ENCODE results near the gene SLFN5.

DNA sequence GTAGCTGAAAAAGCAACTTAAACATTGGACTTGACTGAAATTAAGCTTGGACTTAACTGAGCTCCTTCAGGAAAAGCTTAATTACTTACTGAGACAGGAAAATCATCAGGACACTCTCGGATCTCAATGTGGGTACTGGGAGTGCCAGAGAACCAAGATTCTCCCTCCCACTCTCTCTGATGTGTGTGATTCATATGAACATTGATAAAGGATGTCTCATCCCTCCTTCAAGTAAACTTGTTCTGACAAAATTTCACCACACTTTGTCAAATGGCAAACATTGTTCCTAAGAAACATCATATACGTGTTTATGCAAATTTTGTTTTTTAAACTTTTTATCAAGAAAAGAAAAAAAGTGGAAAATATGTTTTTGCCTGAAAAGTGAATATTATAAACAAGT lies 4.1 kb upstream of the SLFN5 start:
- no peak for TF ChIP-seq CTCF (IDR thresholded peaks at IDR 0.05)
- TF ChIP-seq EZH2 (IDR thresholded peaks at IDR 0.05; ENCODE audit: borderline replicate concordance, insufficient read depth, low read depth, low read length, poor library complexity, severe bottlenecking): no peak
